ENCODE data around the gene MMP3. TPM values are rescaled to one million over a fixed set of nuclear protein-coding genes. Genes with fewer than 3 reads are reported as not detected.

Gene MMP3
- 0.13 to 0.48 TPM in 2 of 5 replicates, not detected in the others for total RNA-seq (2022; extraction: Qiagen RNA extraction)

GRCh38 chr11:102843489-102843888 is at the start of gene MMP3:
Gene MMP3 (minus strand): TSS chr11:102843609. CDS start chr11:102843546, 63 bp downstream.

GRCh38 chr11:102874852-102875251 is 31.4 kb upstream of the MMP3 start, which contains the start of gene MMP12:
Gene MMP12 (minus strand): TSS chr11:102874982. CDS start chr11:102874937, 45 bp downstream.

GRCh38 chr11:102798012-102798746 is 45.2 kb downstream of the MMP3 start, which contains the start of gene MMP1:
Gene MMP1 (minus strand): TSS chr11:102798160. CDS start chr11:102798092, 68 bp downstream.

Other genes starting within 250 kb of the MMP3 start
- not detected in 5 replicates for gene MMP20, start 218.3 kb downstream of the MMP3 start, total RNA-seq (2022; extraction: Qiagen RNA extraction)
- gene MMP27, start 137.8 kb downstream of the MMP3 start, total RNA-seq (2022; extraction: Qiagen RNA extraction) = not detected in 5 replicates
- gene MMP8, start 118.7 kb downstream of the MMP3 start, total RNA-seq (2022; extraction: Qiagen RNA extraction) = not detected in 5 replicates
- gene MMP10, start 63.0 kb downstream of the MMP3 start, total RNA-seq (2022; extraction: Qiagen RNA extraction) = 0.60 to 1.1 TPM (median 0.91 TPM) in 5 replicates
- 0.42 to 1.1 TPM (median 0.79 TPM) in 5 replicates for gene MMP1, start 45.4 kb downstream of the MMP3 start, total RNA-seq (2022; extraction: Qiagen RNA extraction)
- 0.07 to 0.11 TPM (median 0.10 TPM) in 4 of 5 replicates, not detected in the other for gene MMP12, start 31.4 kb upstream of the MMP3 start, total RNA-seq (2022; extraction: Qiagen RNA extraction)
- not detected in 5 replicates for gene MMP13, start 112.1 kb upstream of the MMP3 start, total RNA-seq (2022; extraction: Qiagen RNA extraction)
- gene DCUN1D5, start 248.6 kb upstream of the MMP3 start, total RNA-seq (2022; extraction: Qiagen RNA extraction) = 59.8 to 67.3 TPM (median 63.2 TPM) in 5 replicates

All from A549 treated with Mapracorat at 1 μM for 4 hours (cell line).